Measurements from ENCODE around the gene HERPUD2.

DNA sequence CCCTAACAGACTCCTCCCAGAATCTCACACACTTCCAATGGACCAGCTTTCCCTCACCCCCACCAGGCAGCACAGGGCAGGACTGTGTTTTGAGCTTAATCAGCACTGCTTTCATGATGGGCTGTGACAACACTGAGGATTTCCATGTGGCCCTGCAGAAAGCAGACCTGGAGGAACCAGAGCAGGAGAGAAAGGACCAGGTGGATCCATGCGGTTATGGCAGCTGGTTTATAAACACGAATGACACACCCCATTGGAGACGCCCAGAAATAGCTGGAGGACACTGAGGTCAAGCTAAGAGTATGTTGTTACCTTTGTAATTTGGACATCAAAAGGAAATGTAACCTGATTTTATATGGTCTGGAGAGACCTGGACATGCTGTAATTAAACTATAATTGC is 31.7 kb upstream of the HERPUD2 start:
- TF ChIP-seq, protein P1, sequence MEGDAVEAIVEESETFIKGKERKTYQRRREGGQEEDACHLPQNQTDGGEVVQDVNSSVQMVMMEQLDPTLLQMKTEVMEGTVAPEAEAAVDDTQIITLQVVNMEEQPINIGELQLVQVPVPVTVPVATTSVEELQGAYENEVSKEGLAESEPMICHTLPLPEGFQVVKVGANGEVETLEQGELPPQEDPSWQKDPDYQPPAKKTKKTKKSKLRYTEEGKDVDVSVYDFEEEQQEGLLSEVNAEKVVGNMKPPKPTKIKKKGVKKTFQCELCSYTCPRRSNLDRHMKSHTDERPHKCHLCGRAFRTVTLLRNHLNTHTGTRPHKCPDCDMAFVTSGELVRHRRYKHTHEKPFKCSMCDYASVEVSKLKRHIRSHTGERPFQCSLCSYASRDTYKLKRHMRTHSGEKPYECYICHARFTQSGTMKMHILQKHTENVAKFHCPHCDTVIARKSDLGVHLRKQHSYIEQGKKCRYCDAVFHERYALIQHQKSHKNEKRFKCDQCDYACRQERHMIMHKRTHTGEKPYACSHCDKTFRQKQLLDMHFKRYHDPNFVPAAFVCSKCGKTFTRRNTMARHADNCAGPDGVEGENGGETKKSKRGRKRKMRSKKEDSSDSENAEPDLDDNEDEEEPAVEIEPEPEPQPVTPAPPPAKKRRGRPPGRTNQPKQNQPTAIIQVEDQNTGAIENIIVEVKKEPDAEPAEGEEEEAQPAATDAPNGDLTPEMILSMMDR (conservative IDR thresholded peaks at IDR 0.05; ENCODE audit: low read depth, low read length) = no peak
- no peak for TF ChIP-seq EZH2 (IDR thresholded peaks at IDR 0.05; ENCODE audit: low read length, unreplicated experiment)
- TF ChIP-seq EZH2phosphoT487 (IDR thresholded peaks at IDR 0.05; ENCODE audit: borderline replicate concordance, low read length) = no peak

Measured in PC-3 (cell line).